B cell (primary cell): ENCODE data around the gene SULT1A2. TPM values are rescaled to one million over a fixed set of nuclear protein-coding genes. Genes with fewer than 3 reads are reported as not detected.
"Not testable (repeated sequence)": the region's sequence is repeated elsewhere in the genome, so short reads cannot be mapped to it uniquely, and the experiment has no call there.

Experiments used
- ATAC-seq: fragments of 200-7000 bp; cut with Tn5 transposase; one replicate; pipeline ENCODE4 v1.10.0; 2021; ENCODE audit warnings: low read depth, mild to moderate bottlenecking, moderate number of reproducible peaks, moderate library complexity
- CTCF ChIA-PET: fragments of 350-600 bp; sonication (Branson Sonifier 250); formaldehyde crosslinking; loops from one replicate; lab custom pipeline; 2021; ENCODE audit warnings: antibody characterized with exemption, inconsistent platforms; lab: Charles Lee
- POLR2A ChIA-PET: fragments of 350-600 bp; sonication (Branson Sonifier 250); formaldehyde crosslinking; loops from one replicate; lab custom pipeline; 2021; ENCODE audit warnings: antibody characterized with exemption; lab: Charles Lee
- DNase-seq: peaks from one replicate; pipeline ENCODE4 v3.0.0; 2013
- H2AFZ ChIP-seq: 2 replicates; pipeline ENCODE4 v1.6.1; 2012; ENCODE audit warnings: mild to moderate bottlenecking, low read depth, low read length; ENCODE audit not compliant: insufficient read depth, poor library complexity, severe bottlenecking
- H3K27ac ChIP-seq, 2 donors: 1 replicate in 1 of 2; 2 replicates in 1 of 2; pipeline ENCODE4 v1.5.1; 2012 to 2013; ENCODE audit warnings: low read length in 2 of 2, mild to moderate bottlenecking in 2 of 2, moderate library complexity in 1 of 2
- H3K27me3 ChIP-seq, 4 experiments: fragments of 200-600 bp in 1 of 4; sonication (generic) in 1 of 4; replicated peaks in 1 of 4; 1 replicate in 2 of 4; 2 replicates in 2 of 4; pipeline versions ENCODE4 v1.6.1 to v1.7.0; 2013 to 2016; ENCODE audit warnings: low read length in 3 of 4, mild to moderate bottlenecking in 2 of 4, mixed read lengths in 1 of 4, moderate library complexity in 1 of 4; ENCODE audit not compliant: insufficient read depth in 4 of 4, control insufficient read depth in 3 of 4; ENCODE audit errors: control extremely low read depth in 1 of 4
- H3K36me3 ChIP-seq, 2 experiments: replicated peaks in 1 of 2; 1 replicate in 1 of 2; 2 replicates in 1 of 2; pipeline versions ENCODE4 v1.6.1 to v1.7.1; 2013; ENCODE audit warnings: low read length in 1 of 2; ENCODE audit not compliant: insufficient read depth in 2 of 2, control insufficient read depth in 1 of 2; ENCODE audit errors: control extremely low read depth in 1 of 2, extremely low read depth in 1 of 2
- H3K4me1 ChIP-seq, 2 donors: fragments of 200-600 bp in 1 of 2; sonication (generic) in 1 of 2; 1 replicate in 1 of 2; 2 replicates in 1 of 2; pipeline versions ENCODE4 v1.5.1 to v1.6.1; 2013 to 2017; ENCODE audit warnings: low read length in 2 of 2; ENCODE audit not compliant: control insufficient read depth in 2 of 2, insufficient read depth in 2 of 2
- H3K4me2 ChIP-seq: replicated peaks from 2 replicates; pipeline ENCODE3; 2012; ENCODE audit warnings: mild to moderate bottlenecking, low read depth, low read length; ENCODE audit not compliant: poor library complexity, severe bottlenecking
- H3K4me3 ChIP-seq, 5 experiments: fragments of 200-600 bp in 1 of 5; sonication (generic) in 1 of 5; 1 replicate in 3 of 5; 2 replicates in 2 of 5; pipeline versions ENCODE4 v1.5.1 to v1.7.0; 2011 to 2016; ENCODE audit warnings: low read length in 4 of 5, mild to moderate bottlenecking in 4 of 5, low read depth in 2 of 5, control low read depth in 1 of 5, moderate library complexity in 1 of 5; ENCODE audit not compliant: insufficient read depth in 1 of 5; ENCODE audit errors: control extremely low read depth in 1 of 5, extremely low read depth in 1 of 5
- H3K79me2 ChIP-seq: fragments of 200-600 bp; sonication (generic); one replicate; pipeline ENCODE4 v1.6.0; 2016; ENCODE audit warnings: low read length; ENCODE audit not compliant: control insufficient read depth, insufficient read depth
- H3K9ac ChIP-seq: fragments of 200-600 bp; sonication (generic); 2 replicates; pipeline ENCODE4 v1.6.1; 2017; ENCODE audit warnings: mild to moderate bottlenecking, low read length, moderate library complexity
- H3K9me3 ChIP-seq, 3 donors: one replicate each; pipeline versions ENCODE4 v1.6.1 to v1.7.1; 2013; ENCODE audit warnings: low read length in 2 of 3; ENCODE audit not compliant: control insufficient read depth in 2 of 3, insufficient read depth in 1 of 3; ENCODE audit errors: control extremely low read depth in 1 of 3
- H4K20me1 ChIP-seq: 2 replicates; pipeline ENCODE4 v1.6.0; 2012; ENCODE audit warnings: mild to moderate bottlenecking, low read length; ENCODE audit not compliant: insufficient read depth, control insufficient read depth, poor library complexity, severe bottlenecking
- H3K27ac Mint-ChIP-seq: one replicate; pipeline ENCODE4 v1.8.0; 2021; ENCODE audit warnings: mixed read lengths
- H3K27me3 Mint-ChIP-seq: one replicate; pipeline ENCODE4 v1.8.0; 2021; ENCODE audit warnings: mixed read lengths
- H3K4me1 Mint-ChIP-seq: one replicate; pipeline ENCODE4 v1.8.0; 2021; ENCODE audit warnings: mixed read lengths
- H3K4me3 Mint-ChIP-seq: one replicate; pipeline ENCODE4 v1.8.0; 2021; ENCODE audit warnings: mixed read lengths
- H3K9me3 Mint-ChIP-seq: one replicate; pipeline ENCODE4 v1.8.0; 2022; ENCODE audit warnings: mixed read lengths; ENCODE audit not compliant: insufficient read depth
- CTCF ChIP-seq: fragments of 200-600 bp; IDR thresholded peaks from one replicate; pipeline ENCODE4 v1.8.0; 2022; ENCODE audit warnings: antibody characterized with exemption, mild to moderate bottlenecking
- EZH2 ChIP-seq: IDR thresholded peaks from 2 replicates; pipeline ENCODE4 v1.6.1; 2012; ENCODE audit warnings: borderline replicate concordance, low read depth, mild to moderate bottlenecking, moderate library complexity, low read length; ENCODE audit not compliant: insufficient read depth, poor library complexity, severe bottlenecking
- WGBS: methylation state at CpG from one replicate; pipeline ENCODE4 v1.1.5; 2013; ENCODE audit warnings: missing lambda C conversion rate; ENCODE audit not compliant: insufficient coverage; 5-methylcytosine and 5-hydroxymethylcytosine counted together
- intact Hi-C: fragments of 100-400 bp; cut with micrococcal nuclease; formaldehyde crosslinking; loops from one replicate; pipeline ENCODE4 v1.10.0; 2022
- polyA plus RNA-seq: library from polyadenylated mRNA; depleted of rRNA; stranded (reverse); fragments of >200 nt; gene quantifications from 2 replicates; pipeline ENCODE4 v1.2.3, GENCODE V29; 2012
- total RNA-seq, 2 donors: library from RNA; stranded (reverse); fragments of 120-200 nt in 1 of 2; gene quantifications; 1 replicate in 1 of 2; 2 replicates in 1 of 2; pipeline versions ENCODE4 v1.2.3 to v1.2.4, GENCODE V29; 2013 to 2022

Gene SULT1A2
- total and polyA plus RNA-seq, 2 donors (not counting 1 experiment from before 2014, with no cell fraction given) = 0.32 TPM; not detected in 1

GRCh38 chr16:28607681-28608495, 11.0 kb upstream of the SULT1A2 start:
- H3K4me1 ChIP-seq, H3K4me3 Mint-ChIP-seq, H3K79me2 ChIP-seq, POLR2A ChIA-PET, DNase-seq, ATAC-seq, H3K27ac Mint-ChIP-seq, H3K9ac ChIP-seq, intact Hi-C loops, H3K9me3 ChIP-seq, H3K4me3 ChIP-seq, H4K20me1 ChIP-seq, H2AFZ ChIP-seq, H3K4me1 Mint-ChIP-seq, H3K9me3 Mint-ChIP-seq, H3K27ac ChIP-seq, H3K27me3 ChIP-seq, CTCF ChIA-PET, H3K27me3 Mint-ChIP-seq, H3K36me3 ChIP-seq, H3K4me2 ChIP-seq: not testable (repeated sequence)
- 100% methylated on average over 1 of the region's 10 CpGs for WGBS

- no peak overlapping the region for H2AFZ ChIP-seq
These were observed 10.3 kb upstream of the SULT1A2 start for GRCh38 chr16:28607116-28607623.

More at GRCh38 chr16:28607116-28607623, 10.3 kb upstream of the SULT1A2 start:
- DNase-seq (no peak), ATAC-seq (no peak)
- Histone ChIP-seq H3K27me3 (no peaks in the 10 kb centered on the region), H3K27ac (no peak overlapping the region), H3K36me3 (no peaks in the 10 kb centered on the region), H4K20me1 (no peaks in the 10 kb centered on the region), H3K4me1 (no peaks in the 10 kb centered on the region), H3K9me3 (no peaks in the 10 kb centered on the region), H3K9ac (no peak overlapping the region), H3K4me3 (no peak overlapping the region), H3K4me2 (no peak overlapping the region), H3K79me2 (no peaks in the 10 kb centered on the region)
- H3K4me3 Mint-ChIP-seq = no peak overlapping the region
- peaks cover 4% of the 10 kb centered on the region for H3K4me1 Mint-ChIP-seq
- intact Hi-C loops = no loop called here
- no peaks in the 10 kb centered on the region for H3K27me3 Mint-ChIP-seq
- POLR2A ChIA-PET = no interaction called here
- H3K27ac Mint-ChIP-seq = no peak overlapping the region
- CTCF ChIA-PET = no interaction called here
- 97% methylated on average over 7 of the region's 9 CpGs for WGBS
- TF ChIP-seq CTCF = no peak
- TF ChIP-seq EZH2 = no peak
- H3K9me3 Mint-ChIP-seq = no peaks in the 10 kb centered on the region
